Stimulated activated CD4-positive, alpha-beta T cell treated with anti-CD3 and anti-CD28 coated beads, Interleukin-2, amount 100 ng/mL, for 4 hours (primary cell): Measurements from ENCODE around the gene TTC17.

Experiments
- DNase-seq: peaks from one replicate; pipeline ENCODE4 v3.0.0-alpha.2; 2020; ENCODE audit warnings: low read depth

The TTC17 gene

GRCh38 chr11:43541993-43542392 lies 183.3 kb downstream of the TTC17 start:
- DNase-seq: no peak

DNA sequence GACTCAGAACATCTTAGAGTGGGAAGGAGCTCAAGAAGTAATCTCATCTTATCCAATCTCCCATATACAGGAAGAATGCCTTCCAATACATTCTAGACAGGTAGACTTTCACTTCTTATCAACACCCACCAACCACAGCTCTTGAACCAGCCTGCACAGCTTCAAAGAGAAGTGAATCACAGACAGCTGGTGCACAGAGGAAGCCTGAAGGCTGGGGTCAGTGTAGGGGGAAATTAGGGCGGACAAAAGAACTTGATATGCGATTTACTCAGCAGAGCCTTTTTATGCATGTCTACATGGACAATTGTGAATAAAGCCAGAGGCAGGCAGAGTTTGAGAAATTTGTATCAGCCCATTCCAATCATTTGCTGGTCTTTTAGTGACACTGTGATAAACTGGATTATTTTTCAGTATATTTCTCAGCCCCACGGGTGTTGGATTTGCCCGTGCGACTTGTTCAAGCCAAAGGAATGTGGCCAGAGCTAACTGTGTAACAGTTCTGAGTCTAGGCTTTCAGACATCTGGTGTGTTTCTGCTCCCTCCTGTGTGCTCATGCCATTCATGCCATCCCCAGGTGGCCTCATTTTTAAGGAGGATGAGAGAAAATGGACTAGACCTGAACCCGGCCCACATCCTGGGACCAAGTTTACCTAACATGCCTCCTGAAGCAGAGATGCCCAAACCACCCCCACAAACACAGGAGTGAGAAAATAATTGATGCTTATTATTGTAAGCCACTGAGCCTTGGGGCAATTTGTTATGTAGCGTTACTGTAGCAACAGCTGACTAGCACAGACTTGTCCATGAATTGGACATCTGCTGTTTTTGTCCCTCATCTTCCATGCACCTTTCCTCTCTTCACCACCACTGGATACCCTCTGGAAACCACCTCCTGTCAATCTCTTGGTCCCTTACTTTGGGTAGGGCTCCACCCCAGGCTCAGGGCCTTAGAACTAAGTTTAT lies 184.3 kb downstream of the TTC17 start:
- no peak for DNase-seq
